GM23338 (cell line): Measurements from ENCODE around the gene ADAMTS4.

Experiments
- CREB1 ChIP-seq: fragments of 250-450 bp; sonication (Bioruptor Pico); IDR thresholded peaks from 2 replicates; pipeline ENCODE4 v1.5.0; 2020; ENCODE audit warnings: low read depth, mild to moderate bottlenecking, moderate library complexity
- CTCF ChIP-seq, 2 experiments: fragments of 200-600 bp in 1 of 2; sonication (generic) in 1 of 2; conservative IDR thresholded peaks; 2 replicates each; pipeline versions ENCODE4 v1.5.1 to v1.6.1; 2016 to 2017; ENCODE audit warnings: antibody characterized with exemption in 2 of 2, low read depth in 2 of 2, mild to moderate bottlenecking in 2 of 2, moderate library complexity in 1 of 2
- EZH2 ChIP-seq: fragments of 200-600 bp; sonication (generic); IDR thresholded peaks from one replicate; pipeline ENCODE4 v1.8.0; 2017; ENCODE audit warnings: antibody characterized with exemption, mild to moderate bottlenecking, low read depth; ENCODE audit not compliant: unreplicated experiment
- EZH2phosphoT487 ChIP-seq: fragments of 200-600 bp; sonication (generic); IDR thresholded peaks from one replicate; pipeline ENCODE4 v1.8.1; 2018; ENCODE audit warnings: antibody characterized with exemption; ENCODE audit not compliant: unreplicated experiment
- JUNB ChIP-seq: IDR thresholded peaks from one replicate; pipeline ENCODE4 v1.6.1; 2016; ENCODE audit warnings: antibody characterized with exemption; ENCODE audit not compliant: unreplicated experiment
- NANOG ChIP-seq: IDR thresholded peaks from 2 replicates; pipeline ENCODE4 v1.6.1; 2016; ENCODE audit warnings: antibody characterized with exemption, borderline replicate concordance
- POLR2AphosphoS5 ChIP-seq: IDR thresholded peaks from 2 replicates; pipeline ENCODE4 v1.6.1; 2016; ENCODE audit warnings: antibody characterized with exemption, low read depth
- STAT1 ChIP-seq: IDR thresholded peaks from one replicate; pipeline ENCODE4 v1.6.1; 2016; ENCODE audit warnings: antibody characterized with exemption; ENCODE audit not compliant: unreplicated experiment
- ZNF331 ChIP-seq: fragments of 250-450 bp; sonication (Bioruptor Pico); IDR thresholded peaks from 2 replicates; pipeline ENCODE4 v1.5.0; 2020; ENCODE audit warnings: low read depth, mild to moderate bottlenecking, moderate library complexity
- TF ChIP-seq, protein P1 (sequence below): IDR thresholded peaks from one replicate; pipeline ENCODE4 v1.6.1; 2018; ENCODE audit warnings: antibody characterized with exemption; ENCODE audit not compliant: unreplicated experiment

DNA sequence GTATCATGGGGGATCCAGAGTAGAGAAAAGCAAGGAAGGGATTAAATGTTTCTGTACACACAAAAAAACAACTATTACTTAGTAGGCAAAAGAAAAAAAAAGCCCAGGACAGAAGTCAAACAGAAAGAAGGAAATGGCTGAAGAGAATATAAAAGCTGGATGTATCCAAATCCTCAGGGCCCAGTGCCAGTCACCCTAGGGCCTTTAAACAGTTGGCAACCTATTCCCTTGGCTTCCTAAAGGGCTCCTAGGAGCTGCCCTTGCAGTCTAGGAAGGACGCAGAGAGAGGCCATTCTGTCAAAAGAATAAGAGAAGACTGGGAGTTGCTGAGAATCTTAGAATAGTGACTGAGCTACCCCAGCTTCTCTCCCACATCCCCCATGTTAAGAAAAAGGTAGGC is 26.5 kb downstream of the ADAMTS4 start:
- TF ChIP-seq CTCF (conservative IDR thresholded peaks at IDR 0.05; ENCODE audit: low read depth in 2 of 2), result no peak
- TF ChIP-seq EZH2phosphoT487, result no peak
- TF ChIP-seq, protein P1, sequence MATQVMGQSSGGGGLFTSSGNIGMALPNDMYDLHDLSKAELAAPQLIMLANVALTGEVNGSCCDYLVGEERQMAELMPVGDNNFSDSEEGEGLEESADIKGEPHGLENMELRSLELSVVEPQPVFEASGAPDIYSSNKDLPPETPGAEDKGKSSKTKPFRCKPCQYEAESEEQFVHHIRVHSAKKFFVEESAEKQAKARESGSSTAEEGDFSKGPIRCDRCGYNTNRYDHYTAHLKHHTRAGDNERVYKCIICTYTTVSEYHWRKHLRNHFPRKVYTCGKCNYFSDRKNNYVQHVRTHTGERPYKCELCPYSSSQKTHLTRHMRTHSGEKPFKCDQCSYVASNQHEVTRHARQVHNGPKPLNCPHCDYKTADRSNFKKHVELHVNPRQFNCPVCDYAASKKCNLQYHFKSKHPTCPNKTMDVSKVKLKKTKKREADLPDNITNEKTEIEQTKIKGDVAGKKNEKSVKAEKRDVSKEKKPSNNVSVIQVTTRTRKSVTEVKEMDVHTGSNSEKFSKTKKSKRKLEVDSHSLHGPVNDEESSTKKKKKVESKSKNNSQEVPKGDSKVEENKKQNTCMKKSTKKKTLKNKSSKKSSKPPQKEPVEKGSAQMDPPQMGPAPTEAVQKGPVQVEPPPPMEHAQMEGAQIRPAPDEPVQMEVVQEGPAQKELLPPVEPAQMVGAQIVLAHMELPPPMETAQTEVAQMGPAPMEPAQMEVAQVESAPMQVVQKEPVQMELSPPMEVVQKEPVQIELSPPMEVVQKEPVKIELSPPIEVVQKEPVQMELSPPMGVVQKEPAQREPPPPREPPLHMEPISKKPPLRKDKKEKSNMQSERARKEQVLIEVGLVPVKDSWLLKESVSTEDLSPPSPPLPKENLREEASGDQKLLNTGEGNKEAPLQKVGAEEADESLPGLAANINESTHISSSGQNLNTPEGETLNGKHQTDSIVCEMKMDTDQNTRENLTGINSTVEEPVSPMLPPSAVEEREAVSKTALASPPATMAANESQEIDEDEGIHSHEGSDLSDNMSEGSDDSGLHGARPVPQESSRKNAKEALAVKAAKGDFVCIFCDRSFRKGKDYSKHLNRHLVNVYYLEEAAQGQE, result no peak
- TF ChIP-seq POLR2AphosphoS5, result no peak
- no peak for TF ChIP-seq EZH2
- no peak for TF ChIP-seq STAT1
- TF ChIP-seq NANOG, result no peak
- TF ChIP-seq ZNF331, result no peak
- TF ChIP-seq JUNB, result no peak
- TF ChIP-seq CREB1 (CRISPR knock-in tag), result no peak
